ENCODE measurements around the gene LYVE1.

DNA sequence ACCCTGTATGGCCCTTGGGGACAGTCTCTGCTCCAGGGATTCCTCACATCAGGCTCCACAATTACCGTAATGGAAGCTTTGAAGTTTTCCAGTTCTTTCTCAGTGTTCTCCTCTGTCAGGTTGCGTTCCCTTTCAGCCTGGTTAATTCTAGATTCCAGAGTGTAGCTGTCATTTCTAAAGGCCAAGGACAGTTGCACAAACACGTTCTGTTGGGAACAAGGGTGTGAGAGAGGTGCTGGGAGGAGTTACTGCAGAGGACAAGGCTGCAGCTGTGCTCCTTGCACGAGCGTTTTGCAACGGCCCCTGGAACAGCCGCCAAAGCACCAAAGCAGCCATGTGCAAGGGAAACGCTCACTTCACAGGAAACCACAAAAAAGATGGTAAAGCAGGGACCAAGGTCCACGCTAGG lies 35.9 kb upstream of the LYVE1 start:
- TF ChIP-seq TAF1 (IDR thresholded peaks at IDR 0.05; ENCODE audit: borderline replicate concordance, insufficient read depth, low read length) (no peak), POLR2AphosphoS5 (IDR thresholded peaks at IDR 0.05; ENCODE audit: low read depth, low read length) (no peak)
